GM19240 (cell line): Measurements from ENCODE around the gene DDX24.
"Not testable (repeated sequence)": the region's sequence is repeated elsewhere in the genome, so short reads cannot be mapped to it uniquely, and the experiment has no call there.

Experiments used
- DNase-seq: peaks from one replicate; pipeline ENCODE4 v3.0.0; 2011; ENCODE audit warnings: low spot score; ENCODE audit not compliant: insufficient read length

DDX24 gene

DNA sequence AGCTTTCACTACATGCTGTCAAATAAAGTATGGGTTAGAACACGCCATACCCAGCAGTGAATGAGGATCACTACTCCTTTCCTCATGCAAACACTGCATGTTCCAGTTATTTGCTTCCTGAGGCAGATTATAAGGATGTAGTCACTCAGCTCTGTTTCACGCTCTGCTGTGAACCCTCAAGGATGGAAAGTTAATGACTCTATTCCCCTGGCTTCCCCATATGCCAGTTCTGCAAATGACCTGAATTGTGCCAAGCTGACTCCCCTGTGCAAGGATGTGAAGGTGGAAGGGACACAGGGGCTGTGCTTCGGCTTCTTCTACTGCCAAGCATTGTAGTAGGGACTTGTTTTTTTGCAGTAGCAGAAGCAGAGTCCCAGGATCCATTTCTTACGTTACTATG is 6.9 kb upstream of the DDX24 start:
- DNase-seq = no peak

DNA sequence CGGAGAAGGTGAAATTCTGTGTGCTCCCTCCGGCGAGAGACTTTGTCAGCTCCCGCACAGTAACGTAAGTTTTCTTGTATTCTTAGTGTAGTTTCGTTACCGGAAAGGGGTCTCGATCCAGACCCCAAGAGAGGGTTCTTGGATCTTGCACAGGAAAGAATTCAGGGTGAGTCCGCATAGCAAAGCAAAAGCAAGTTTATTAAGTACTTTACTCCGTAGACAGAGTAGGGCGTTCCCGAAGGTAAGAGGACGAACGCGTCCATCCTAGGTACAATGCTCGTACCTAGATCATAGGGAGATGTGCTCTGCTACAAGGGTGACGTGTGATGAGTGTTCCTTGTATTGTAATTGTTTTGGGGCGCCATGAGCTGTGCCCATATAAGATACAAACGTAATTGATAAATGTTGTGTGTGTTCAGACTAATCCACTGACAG is 401 bp upstream of the DDX24 start:
- no peak for DNase-seq

DNA sequence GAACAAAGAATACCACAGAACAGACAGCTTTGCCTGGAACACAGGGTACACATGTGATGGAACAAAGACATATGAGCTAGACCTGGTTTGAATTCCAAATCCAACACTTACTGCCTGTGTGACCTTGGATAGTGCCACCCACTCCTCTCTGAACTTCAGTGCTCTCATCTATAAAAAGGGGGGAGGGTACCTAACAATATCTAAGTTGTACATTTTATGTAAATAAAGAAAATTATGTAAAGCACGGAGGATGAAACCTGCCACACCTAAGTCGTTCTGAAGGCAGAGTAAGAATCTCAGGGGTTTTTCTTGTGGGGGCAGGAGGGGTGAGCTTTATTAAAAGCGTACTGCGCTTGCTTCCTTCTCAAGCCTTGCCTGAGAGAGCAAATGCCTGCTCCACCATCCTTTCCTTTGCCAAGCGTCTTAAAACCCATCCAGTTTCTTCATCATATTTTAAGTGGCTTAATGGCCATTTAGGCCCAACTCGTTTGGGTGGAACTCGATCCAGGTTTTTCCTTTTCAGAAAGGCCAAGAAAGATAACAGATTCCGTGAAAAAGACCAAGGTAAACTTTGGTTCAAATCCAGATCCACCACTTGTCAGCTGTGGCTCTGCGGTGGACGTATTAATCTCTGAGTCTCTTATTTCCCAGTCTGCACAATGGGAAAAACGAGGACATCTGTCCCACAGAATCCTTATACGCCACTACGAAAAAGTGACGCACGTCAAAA is 946 bp downstream of the DDX24 start:
- no peak for DNase-seq

DNA sequence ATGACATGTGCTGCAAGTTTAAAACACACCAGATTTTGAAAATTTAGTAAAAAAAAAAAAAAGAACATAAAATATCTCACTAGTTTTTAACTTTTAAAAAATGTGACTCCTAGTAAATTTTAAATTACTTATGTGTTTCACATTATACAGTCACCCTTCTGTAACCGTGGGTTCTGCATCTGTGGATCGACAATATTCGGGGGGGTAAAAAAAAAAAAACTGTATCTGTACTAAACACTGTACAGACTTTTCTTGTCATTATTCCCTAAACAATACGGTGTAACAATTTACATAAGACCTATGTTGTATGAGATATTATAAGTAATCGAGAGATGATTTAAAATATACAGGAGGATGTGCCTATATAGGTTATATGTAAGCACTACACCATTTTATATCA is 3.2 kb downstream of the DDX24 start:
- DNase-seq = no peak

DNA sequence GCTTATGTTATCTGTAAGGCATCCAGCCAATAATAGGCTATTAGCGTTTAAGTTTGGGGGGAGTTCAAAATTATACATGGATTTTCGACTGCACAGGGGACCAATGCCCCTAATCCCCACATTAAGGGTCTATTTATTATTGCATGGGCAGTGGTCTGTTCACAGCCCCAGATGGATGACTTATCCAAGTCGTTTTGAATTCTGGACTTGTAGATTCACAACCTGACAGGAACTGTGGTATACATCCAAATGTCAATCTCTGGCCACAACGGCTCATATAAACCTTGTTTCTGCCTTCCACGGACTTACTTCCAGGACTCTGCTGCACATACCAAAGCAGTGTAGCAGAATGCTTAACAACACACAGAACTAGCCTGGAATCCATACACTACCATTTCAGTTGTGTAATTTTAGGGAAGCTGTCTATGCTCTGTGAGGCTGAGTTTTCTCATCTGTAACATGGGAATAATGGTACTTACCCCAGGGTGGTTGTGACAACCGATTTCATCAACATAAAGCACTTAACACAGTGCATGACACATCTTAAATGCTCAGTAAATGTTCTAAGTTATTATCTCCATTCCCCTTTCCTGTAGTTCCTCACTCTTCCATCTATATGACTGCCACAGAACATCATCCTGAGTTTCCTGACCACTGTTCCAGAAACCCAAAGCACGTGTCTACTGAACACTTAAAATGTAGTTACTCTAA is 3.7 kb downstream of the DDX24 start:
- no peak for DNase-seq

DNA sequence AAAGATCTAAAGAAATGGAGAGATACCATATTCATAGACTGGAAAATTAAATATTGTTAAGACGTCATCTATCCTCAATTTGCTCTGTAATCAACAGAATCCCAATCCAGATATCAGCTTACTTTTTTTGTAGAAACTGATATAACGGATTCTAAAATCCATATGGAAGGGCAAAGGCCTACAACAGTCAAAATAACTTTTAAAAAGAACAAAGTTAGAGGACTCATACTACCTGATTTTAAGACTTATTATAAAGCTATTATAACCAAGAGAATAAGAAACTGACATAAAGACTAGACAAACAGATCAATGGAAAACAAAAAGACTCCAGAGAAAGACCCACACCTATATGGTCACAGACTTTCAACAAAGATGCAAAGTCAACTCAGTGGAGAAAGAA is 6.0 kb downstream of the DDX24 start:
- DNase-seq = no peak

DNA sequence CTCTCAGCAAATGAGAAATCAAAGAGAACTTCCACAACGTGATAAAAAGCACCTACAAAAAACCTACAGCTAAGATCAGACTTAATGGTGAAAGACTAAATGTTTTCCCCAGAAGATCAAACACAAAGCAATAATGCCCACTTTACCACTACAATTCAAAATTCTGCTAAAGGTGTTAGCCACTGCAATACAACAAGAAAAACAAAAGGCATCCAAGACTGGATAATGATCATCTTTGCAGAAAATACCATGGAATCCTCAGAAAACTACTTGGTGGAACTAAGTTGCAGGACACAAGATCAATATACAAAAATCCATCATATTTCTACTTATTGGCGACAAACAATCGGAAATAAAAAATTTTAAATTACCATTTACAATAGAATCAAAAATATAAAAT is 6.5 kb downstream of the DDX24 start:
- DNase-seq = no peak

DNA sequence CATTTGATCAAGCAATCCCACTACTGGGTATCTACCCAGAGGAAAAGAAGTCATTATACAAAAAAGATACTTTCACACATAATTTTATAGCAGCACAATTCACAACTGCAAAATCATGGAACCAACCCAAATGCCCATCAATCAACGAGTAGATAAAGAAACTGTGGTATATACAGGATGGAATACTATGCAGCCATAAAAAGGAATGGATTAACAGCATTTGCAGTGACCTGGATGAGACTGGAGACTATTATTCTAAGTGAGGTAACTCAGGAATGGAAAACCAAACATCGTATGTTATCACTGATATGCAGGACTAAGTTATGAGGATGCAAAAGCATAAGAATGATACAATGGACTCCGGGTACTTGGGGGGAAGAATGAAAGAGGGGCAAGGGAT is 8.9 kb downstream of the DDX24 start:
- not testable (repeated sequence) for DNase-seq

DNA sequence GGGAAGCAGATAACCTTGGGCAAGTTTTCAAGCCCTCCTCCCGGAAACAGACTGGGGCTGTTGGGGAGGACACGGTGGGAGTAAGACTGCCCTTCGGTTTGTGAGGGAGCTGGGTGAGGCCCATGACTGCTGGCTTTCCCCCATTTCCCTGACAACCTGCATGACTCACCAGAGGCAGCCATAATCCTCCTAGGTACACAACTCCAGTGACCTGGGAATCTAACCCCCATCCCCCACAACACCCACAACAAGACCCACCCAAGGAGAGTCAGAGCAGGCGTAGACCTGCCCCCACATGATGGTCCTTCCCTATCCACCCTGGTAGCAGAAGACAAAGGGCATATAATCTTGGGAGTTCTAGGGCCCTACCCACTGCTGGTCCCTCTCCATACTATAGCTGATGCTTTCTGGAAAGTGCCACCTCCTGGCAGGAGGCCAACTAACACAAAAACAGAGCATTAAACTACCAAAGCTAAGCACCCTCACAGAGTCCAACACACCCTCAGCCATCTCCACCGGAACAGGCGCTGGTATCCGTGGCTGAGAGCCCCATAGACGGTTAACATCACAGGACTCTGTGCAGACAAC is 14.8 kb downstream of the DDX24 start:
- DNase-seq = no peak

DNA sequence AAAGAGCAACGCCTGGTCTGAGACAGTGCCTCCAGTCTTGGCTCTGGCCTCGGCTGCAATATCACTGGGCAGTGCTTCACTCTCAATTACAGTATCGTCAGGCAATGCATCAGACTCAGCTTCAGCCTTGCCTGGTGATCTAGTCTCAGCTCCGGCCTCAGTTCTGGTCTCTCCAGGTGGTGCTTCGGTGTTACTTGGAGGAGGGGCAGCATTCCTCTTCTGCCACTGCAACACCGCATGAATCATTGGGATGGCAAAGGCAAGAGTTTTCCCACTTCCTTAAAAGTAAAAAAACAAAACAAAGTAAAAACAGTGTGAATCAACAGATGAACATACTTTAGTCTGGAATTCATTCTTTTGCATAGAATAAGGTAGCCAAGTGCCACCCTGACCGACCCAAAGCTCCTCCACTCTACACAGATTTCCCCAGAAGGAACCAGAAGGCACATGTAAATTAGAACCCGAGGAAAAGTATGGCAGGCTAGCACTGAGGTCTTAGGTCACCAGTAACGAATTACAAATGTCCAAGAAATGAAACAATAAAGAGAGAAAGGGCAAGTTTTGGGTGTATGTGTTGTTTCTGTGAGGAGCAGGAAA is 18.6 kb downstream of the DDX24 start:
- no peak for DNase-seq

DNA sequence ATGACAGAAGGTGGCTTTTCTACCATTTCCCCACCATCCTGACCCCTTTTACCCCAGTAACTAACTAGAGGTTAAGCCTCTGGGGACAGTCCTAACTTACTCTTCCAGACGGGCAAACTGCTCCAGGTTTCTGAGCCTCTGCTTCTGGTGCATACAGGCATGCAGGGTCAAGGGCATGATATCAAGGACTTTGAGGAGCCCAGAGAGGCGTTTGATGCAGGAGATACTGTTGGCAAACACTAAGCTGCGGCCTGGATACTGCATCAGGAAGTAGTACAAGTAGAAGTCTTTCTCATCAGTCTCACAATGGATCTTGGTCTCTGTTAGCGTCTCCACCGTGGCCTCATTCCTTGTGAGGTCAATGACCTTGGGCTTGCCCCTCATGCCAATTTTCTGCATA is 21.0 kb downstream of the DDX24 start:
- DNase-seq = no peak

DNA sequence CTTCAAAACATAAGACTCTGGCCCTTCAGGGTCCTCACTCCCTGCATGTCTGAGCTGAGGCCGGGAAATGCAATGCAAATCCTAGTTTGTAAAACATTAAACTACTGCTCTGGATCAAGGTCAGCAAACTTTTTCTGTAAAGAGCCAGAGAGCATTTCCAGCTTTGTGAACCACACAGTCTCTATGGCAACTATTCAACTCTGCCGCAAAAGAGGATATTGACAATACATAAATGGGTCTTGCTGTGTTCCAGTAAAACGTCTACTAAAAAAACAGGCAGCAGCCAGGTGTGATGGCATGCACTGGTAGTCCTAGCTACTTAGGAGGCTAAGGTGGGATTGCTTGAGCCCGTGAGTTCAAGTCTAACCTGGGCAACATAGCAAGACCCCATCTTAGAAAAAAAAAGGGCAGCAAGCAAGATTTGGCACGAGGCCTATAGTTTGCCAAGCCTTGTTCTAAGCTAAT is 22.3 kb downstream of the DDX24 start:
- DNase-seq = no peak

DNA sequence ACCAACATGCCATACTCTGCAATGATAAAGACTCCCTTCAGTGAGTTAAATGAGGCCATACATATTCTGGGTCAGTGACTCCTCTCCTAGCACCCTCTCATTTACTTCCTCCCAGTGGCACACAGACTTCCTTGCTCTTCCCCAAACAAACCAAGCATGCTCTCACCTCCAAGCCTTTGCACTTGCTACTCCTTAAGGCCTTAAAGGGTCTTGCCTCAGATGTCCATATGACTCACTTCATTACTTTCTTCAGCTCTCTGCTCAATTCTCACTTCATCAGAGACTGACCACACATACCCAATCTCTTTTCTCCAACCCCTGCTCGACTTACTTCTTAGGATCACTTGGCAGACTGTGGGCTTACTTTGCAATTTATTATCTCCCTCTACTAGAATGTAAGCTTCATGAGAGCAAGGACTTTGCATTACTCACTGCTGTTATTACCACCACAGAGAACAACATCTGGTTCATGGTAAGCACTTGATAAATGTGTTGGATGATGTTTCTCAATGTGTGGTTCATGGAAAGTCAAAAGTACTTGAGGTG is 22.8 kb downstream of the DDX24 start:
- DNase-seq = no peak

DNA sequence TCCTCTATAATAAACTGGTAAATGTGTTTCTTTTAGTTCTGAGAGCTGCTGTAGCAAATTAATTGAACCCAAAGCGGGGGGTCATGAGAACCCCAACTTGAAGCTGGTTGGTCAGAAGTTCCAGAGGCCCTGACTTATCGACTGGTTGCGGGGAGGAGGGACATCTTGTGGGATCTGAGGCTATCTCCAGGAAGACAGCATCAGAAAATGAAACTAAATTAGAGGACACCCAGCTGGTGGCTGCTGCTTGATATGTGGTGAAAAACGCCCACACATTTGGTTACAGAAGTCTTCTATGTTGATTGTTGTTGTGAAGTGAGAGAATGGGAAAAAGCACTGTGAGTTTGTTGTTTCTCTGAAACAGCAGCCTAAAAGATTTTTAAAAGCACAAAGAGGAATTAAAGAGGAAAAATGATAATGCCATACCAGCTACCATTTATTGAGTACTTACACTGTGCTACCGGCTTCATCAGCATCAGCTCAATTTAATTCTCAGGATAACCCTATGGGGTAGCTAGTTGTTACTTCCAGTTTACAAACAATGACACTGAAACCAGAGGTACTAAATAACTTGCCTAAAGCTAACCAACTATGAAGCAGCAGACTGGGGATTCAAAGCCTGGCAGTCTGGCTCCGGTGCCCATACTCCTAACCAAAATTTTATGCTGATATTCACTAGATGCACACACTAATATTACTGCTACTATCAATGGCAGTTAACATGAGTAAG is 24.3 kb downstream of the DDX24 start:
- DNase-seq = peak; percentile 33

DNA sequence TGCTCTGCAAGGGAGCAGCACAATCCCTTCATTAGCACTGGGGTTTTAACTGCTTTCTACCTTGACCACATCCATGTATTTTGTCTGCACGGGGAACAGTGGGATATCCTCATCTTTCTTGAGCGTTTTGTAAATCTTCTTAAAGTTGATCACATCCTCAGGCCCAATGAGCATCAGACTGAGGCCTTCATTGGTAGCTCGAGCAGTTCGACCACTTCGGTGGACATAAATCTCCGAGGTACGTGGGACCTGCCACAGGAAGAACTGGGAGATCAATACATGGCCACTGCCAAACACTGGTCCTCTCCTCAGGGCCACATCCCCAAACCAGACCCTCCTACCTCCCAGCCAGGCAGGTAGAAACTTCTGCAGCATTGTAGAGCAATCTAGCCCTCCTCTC is 26.1 kb downstream of the DDX24 start:
- DNase-seq = no peak

DNA sequence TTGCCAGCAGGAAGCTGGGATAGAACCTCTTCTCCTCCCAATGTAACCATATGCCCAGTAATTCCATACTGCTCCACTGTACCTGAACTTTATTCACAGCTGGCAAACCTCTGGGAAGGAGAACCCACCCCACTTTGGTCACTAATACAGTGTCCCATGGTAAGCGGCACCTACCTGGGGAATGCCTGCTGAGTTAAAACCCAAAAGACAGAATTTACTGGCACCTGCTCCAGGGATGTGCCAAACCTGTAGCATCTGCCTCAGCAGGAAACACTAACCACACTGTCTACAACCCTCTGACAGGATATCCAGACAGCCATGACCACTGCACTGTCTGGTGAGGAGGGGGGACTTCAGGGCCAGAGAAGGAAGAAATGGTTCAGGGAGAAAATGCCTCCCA is 26.6 kb downstream of the DDX24 start:
- no peak for DNase-seq

DNA sequence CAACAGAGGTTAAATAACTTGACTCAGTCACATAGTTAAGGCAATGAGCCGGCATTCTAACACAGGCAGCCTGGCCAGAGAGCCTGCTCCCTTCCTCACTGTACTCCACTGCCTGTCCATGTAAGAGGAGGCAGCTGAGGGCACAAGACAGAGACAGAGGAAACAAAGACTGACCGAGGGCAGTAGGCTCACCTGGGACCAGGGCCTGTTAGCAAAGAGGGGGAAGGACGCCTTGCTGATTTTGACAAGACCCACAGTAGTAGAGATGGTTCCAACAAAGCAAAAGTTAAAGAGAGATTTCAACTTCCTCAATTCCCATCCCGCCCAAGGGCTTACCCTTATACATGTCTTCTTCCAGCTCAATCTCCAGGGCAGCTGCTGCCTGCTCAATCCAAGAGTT is 28.3 kb downstream of the DDX24 start:
- DNase-seq = no peak

DNA sequence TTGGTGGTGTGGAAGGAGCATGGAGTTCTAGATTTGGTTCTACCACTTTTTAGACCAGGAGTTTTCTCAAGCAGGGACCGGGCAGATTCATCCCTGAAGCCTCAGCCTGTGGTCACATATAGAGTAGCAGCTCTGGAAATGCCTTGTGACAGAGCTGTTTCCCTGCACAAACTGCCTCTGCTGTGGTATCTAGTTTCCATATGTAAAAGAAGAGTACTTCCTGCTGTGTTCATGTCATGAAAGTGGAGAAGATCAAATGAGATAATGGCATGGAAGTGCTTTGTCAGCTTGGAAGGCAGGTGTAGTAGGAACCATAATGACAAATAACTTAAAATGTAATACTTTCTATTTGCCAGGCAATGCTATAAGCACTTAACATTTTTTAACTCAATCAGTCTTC is 28.8 kb downstream of the DDX24 start:
- no peak for DNase-seq

DNA sequence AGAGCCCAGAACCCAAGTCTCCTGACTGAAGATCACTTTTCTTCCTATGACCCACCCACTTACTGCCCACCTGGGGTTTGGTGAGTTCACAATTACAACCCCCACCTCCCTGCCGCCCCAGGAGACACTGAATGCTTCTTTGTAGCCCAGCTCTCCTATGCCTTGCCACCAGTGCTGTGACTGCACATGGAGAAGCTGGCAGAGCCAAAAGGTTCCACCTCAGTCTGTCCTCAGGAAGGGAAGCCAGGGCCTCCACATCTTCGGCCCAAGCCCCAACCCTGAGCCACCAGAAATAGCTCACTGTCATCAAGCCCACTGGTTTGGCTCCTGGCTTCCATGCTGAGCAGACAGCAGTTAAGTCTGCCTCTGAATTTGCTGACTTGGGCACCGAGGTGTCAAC is 29.2 kb downstream of the DDX24 start:
- no peak for DNase-seq

DNA sequence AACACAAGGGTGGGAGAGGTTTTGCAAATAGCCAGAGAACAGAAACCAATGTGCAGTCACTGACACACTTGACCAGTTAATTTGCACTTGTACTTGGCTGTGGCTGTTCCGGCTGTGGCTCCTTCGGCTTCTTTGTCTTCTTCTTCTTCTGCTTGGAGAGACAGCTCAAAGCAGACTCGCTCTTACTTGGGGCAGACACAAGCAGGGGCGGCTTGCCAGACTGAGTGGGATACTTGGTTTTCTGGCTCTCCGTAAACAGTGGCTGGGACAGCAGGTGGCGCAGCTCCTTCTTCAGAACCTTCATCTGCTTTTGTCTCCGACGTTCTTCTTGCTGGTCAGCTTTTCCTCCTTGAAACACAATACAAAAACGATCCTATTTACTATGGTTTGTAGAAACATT is 29.9 kb downstream of the DDX24 start:
- DNase-seq = no peak

DNA sequence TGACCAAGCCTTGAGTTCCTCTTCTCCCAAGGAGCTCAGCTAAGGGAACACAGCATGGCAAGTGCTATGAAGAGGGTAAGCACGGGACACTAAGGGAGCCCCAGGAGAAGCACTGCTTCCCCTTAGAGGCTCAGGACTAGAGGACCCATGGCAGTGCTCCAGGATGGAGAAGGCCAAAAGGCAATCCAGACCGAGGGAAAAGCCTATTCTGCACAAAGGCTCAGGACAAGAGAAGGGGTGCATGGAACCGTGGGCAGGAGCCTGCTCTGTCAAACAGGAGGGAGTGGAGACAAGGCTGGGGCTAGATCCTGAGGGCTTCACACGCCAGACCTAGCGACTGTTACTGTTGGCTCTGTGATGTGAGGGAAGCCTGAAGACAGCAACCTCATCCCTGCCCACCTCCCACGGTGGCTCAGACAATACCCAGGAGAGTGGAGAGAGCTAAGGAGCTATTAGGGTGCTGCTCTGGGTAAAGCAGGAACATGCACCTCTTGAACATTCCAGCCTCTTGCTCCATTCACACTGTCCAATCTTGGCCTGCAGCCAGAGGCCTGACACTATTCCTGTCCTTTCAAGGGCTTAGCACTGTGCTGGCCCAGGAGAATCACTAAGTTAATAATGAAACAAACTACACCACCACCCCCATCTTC is 30.6 kb downstream of the DDX24 start:
- DNase-seq = no peak
